ENCODE data around the gene YES1. TPM values are rescaled to one million over a fixed set of nuclear protein-coding genes. Genes with fewer than 3 reads are reported as not detected.
"Not testable (repeated sequence)": the region's sequence is repeated elsewhere in the genome, so short reads cannot be mapped to it uniquely, and the experiment has no call there.

YES1 gene
- total RNA-seq, 6 experiments from 2014 or later = 30.6 to 57.8 (median 46.5) TPM

DNA sequence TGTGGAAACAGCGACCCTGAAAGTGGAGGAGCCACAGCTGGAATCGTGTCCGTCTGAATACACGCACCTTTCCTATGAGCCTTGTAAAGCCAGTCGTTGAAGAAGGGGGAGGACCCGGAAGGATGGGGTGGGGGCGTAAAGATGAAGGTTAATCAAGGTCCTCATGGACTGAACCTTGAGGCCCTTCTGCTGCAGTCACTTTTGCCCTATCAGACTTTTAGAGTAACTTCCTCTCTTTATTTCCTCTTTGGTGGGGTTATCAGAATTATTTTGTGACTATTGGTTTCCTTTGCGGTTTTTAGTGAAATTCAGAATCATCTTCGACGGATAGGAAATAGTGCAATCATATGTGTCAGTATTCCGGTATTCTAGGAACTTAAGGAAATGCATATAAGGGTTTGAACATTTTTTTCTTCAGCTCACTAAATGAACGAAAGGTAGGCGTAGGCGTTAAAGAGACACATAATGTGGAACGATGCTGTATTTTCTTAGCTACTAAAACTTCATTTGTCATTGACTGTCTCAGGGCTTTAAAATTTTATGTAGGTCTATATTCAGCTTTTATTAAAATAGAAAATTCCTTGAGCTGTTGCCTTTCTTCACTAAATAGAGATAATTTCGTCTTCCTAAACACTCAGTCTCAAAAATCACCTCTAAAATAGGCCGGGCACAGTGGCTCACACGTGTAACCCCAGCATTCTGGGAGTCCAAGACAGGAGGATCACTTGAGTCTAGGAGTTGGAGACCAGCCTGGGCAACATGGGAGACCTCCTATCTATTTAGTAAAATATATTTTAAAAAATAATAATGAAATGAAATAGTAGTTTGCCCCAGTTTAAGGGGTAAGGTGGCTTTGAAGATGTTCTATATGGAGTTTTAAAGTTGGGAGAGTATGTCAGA is 1.4 kb upstream of the YES1 start:
- TF ChIP-seq, protein P1, sequence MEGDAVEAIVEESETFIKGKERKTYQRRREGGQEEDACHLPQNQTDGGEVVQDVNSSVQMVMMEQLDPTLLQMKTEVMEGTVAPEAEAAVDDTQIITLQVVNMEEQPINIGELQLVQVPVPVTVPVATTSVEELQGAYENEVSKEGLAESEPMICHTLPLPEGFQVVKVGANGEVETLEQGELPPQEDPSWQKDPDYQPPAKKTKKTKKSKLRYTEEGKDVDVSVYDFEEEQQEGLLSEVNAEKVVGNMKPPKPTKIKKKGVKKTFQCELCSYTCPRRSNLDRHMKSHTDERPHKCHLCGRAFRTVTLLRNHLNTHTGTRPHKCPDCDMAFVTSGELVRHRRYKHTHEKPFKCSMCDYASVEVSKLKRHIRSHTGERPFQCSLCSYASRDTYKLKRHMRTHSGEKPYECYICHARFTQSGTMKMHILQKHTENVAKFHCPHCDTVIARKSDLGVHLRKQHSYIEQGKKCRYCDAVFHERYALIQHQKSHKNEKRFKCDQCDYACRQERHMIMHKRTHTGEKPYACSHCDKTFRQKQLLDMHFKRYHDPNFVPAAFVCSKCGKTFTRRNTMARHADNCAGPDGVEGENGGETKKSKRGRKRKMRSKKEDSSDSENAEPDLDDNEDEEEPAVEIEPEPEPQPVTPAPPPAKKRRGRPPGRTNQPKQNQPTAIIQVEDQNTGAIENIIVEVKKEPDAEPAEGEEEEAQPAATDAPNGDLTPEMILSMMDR (IDR thresholded peaks at IDR 0.05) = no peak
- Mint-ChIP-seq H3K9me3 (peaks cover 10% of the 10 kb centered on the region; the same call in 1 of the 2 replicates), H3K27me3 (ENCODE audit: insufficient read depth) (peaks cover 1% of the 10 kb centered on the region; the same call in 1 of the 2 replicates), H3K4me1 (ENCODE audit: low read depth) (peaks cover 43% of the 10 kb centered on the region), H3K36me3 (ENCODE audit: low read depth) (peaks cover 12% of the 10 kb centered on the region), H3K4me3 (peak overlapping the region; percentile 93), H3K27ac (peak overlapping the region; percentile 98)
- DNase-seq = no peak

DNA sequence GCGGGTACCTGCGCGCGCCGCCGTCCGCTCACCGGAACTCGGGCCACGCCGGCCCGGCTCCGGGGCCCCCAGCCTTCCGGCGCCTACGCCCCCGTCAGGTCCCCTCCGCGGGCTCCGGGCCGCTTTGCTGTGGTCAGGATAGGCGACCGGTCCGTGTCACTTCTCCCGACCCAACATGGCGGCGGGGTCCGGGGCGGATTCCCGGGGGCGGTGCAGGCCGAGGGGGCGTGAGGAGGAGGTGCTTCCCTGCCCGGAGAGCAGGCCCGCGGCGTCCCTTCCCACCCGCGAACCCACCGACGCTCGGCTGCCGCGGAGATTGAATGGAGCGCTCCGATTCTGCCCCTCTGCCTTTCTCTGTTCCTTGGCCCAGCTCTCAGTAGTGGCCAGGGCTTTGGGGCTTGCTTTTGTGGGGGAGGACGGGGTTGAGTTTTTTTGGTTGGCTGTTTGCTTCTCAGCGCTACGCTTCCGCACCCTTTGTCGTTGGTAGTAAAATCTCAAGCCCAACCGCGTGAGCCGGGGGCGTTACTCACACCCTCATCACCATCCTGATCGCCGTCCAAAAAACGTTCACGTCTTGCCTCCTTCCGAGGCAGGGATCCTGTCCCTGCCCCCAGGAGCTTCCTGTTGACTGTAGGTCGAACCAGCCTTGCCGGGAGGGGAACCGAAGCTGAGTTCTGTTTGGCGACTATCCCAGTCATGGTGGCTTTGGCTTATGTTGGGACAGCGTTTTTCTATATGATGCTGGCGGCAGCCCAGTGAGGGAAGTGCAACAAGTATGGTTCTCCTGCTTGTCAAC is 532 bp upstream of the YES1 start:
- H3K36me3 Mint-ChIP-seq (ENCODE audit: low read depth) = peaks cover 12% of the 10 kb centered on the region
- peak overlapping the region; percentile 98 for H3K27ac Mint-ChIP-seq
- peaks cover 10% of the 10 kb centered on the region; the same call in 1 of the 2 replicates for H3K9me3 Mint-ChIP-seq
- H3K4me3 Mint-ChIP-seq = peak overlapping the region; percentile 93
- peak; percentile 68 for DNase-seq
- H3K4me1 Mint-ChIP-seq (ENCODE audit: low read depth) = peaks cover 48% of the 10 kb centered on the region
- TF ChIP-seq, protein P1 (IDR thresholded peaks at IDR 0.05) = no peak
- H3K27me3 Mint-ChIP-seq (ENCODE audit: insufficient read depth) = peaks cover 1% of the 10 kb centered on the region; the same call in 1 of the 2 replicates

DNA sequence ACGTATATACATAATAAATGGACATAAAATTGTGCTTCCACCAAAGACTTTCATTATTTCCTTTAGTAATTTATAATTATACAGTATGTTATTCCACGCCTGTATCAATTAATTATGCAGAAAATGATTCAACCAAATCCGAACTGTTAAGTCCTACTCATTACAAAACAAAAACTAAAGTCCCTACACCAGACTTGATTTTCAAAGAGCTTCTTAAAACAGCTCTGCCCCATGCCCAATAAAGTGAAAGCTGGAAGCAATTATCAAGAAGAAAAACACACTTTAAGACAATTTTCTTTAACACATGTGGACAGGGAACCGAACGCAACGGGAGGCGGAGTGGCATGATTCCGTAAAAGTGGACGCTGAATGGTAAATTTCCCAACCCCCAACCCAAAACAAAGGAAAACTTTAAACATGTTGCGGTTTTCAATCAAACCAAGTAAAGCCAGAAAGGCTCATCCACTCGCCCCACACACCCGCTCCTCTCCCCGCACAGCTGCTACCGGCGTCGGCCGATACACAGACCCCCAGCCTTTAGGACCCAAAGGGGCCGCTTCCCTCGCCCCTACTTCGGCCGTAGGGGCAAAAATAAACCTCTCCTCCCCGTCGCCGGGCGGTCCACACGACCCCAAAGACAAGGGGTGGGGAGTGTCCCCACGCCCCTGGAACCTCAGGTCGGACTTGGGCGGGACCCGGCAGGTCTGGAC is 705 bp downstream of the YES1 start:
- peaks cover 54% of the 10 kb centered on the region for H3K4me1 Mint-ChIP-seq (ENCODE audit: low read depth)
- peaks cover 1% of the 10 kb centered on the region for H3K27me3 Mint-ChIP-seq (ENCODE audit: insufficient read depth)
- TF ChIP-seq, protein P1 (IDR thresholded peaks at IDR 0.05) = no peak
- H3K4me3 Mint-ChIP-seq = peak overlapping the region; percentile 98
- H3K27ac Mint-ChIP-seq = peak overlapping the region; percentile 91
- peaks cover 12% of the 10 kb centered on the region for H3K36me3 Mint-ChIP-seq (ENCODE audit: low read depth)
- peaks cover 10% of the 10 kb centered on the region; the same call in 1 of the 2 replicates for H3K9me3 Mint-ChIP-seq
- DNase-seq = peak; percentile 8

DNA sequence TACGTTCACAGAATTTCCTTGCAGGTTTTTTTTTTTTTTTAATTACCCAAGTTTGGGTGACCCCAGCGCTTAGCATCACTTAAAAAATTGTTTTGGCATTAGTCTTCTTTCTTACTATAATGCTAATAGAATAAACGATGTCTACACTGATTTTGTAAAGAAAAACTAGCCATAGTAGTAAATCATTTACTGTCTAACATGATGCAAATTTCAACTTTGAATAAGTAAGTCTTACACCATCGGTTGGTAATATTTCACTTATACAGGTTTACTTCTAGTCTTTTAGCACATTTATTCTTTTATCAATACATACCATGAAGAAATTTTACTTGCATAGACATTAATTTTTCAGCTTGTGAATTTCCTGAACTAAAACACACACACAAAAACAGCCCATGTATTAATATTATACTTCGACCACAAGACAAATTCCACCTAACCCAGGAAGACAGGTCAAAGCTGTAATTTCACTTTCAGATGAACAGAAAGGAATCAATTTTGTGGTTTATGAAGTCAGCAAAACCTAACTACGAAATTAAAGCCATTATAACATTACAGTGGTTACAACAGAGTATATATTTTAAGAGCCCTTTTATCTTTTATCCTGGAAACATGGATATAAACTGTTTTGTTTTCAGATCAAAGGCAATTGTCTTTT is 1.9 kb downstream of the YES1 start:
- Mint-ChIP-seq H3K4me1 (ENCODE audit: low read depth) (peaks cover 56% of the 10 kb centered on the region), H3K27ac (no peak overlapping the region), H3K9me3 (peaks cover 10% of the 10 kb centered on the region; the same call in 1 of the 2 replicates), H3K4me3 (peak overlapping the region; percentile 98), H3K36me3 (ENCODE audit: low read depth) (peaks cover 12% of the 10 kb centered on the region), H3K27me3 (ENCODE audit: insufficient read depth) (peaks cover 1% of the 10 kb centered on the region)
- DNase-seq = no peak
- TF ChIP-seq, protein P1 (IDR thresholded peaks at IDR 0.05) = no peak

DNA sequence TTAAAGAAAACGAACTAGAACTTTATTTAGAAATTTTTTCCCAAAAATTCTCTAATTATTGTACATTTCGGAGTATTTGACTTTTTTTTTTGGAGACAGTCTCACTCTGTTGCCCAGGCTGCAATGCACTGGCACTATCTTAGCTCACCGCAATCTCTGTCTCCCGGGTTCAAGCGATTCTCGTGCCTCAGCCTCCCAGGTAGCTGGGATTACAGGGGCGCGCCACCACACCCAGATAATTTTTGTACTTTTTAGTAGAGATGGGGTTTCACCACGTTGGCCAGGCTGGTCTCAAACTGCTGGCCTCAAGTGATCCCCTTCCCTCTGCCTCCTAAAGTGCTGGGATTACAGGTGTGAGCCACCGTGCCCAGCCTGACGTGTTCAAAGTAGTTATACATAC is 2.8 kb downstream of the YES1 start:
- not testable (repeated sequence) for H3K27me3 Mint-ChIP-seq (ENCODE audit: insufficient read depth); DNase-seq; H3K4me3 Mint-ChIP-seq; H3K27ac Mint-ChIP-seq; H3K9me3 Mint-ChIP-seq
- Mint-ChIP-seq H3K4me1 (ENCODE audit: low read depth) (peaks cover 57% of the 10 kb centered on the region), H3K36me3 (ENCODE audit: low read depth) (peaks cover 12% of the 10 kb centered on the region)
